Liver (tissue), 9 donors: Measurements from ENCODE around the gene SIL1. TPM values are rescaled to one million over a fixed set of nuclear protein-coding genes. Genes with fewer than 3 reads are reported as not detected.

ENCODE experiments used
- DNase-seq: peaks from one replicate; pipeline ENCODE4 v3.0.0-alpha.2; 2017; ENCODE audit warnings: low spot score
- H3K27ac ChIP-seq, 2 donors: one replicate each; pipeline ENCODE4 v1.7.0; 2013; ENCODE audit warnings: inconsistent platforms in 2 of 2, low read length in 2 of 2, control low read depth in 1 of 2, low read depth in 1 of 2, mild to moderate bottlenecking in 1 of 2
- H3K27me3 ChIP-seq, 4 donors: one replicate each; pipeline versions ENCODE4 v1.6.1 to v1.7.0; 2013; ENCODE audit warnings: low read length in 3 of 4, inconsistent platforms in 1 of 4, mild to moderate bottlenecking in 1 of 4, moderate library complexity in 1 of 4; ENCODE audit not compliant: control insufficient read depth in 4 of 4, insufficient read depth in 4 of 4
- H3K36me3 ChIP-seq, 4 donors: one replicate each; pipeline versions ENCODE4 v1.6.1 to v1.7.0; 2013; ENCODE audit warnings: low read length in 3 of 4, mild to moderate bottlenecking in 3 of 4, low read depth in 1 of 4, moderate library complexity in 1 of 4; ENCODE audit not compliant: control insufficient read depth in 4 of 4, insufficient read depth in 3 of 4
- H3K4me1 ChIP-seq, 4 donors: one replicate each; pipeline versions ENCODE4 v1.6.1 to v1.7.0; 2013; ENCODE audit warnings: low read length in 3 of 4, mild to moderate bottlenecking in 3 of 4, moderate library complexity in 1 of 4; ENCODE audit not compliant: control insufficient read depth in 4 of 4, insufficient read depth in 4 of 4
- H3K4me3 ChIP-seq, 3 donors: one replicate each; pipeline versions ENCODE4 v1.6.1 to v1.7.0; 2013; ENCODE audit warnings: low read length in 3 of 3, control low read depth in 1 of 3, low read depth in 1 of 3, mild to moderate bottlenecking in 1 of 3
- H3K9ac ChIP-seq, 2 donors: one replicate each; pipeline ENCODE4 v1.7.0; 2013; ENCODE audit warnings: low read length in 2 of 2, mild to moderate bottlenecking in 2 of 2, moderate library complexity in 2 of 2, control low read depth in 1 of 2, low read depth in 1 of 2
- H3K9me3 ChIP-seq, 4 donors: one replicate each; pipeline versions ENCODE4 v1.6.1 to v1.7.0; 2013; ENCODE audit warnings: low read length in 3 of 4; ENCODE audit not compliant: control insufficient read depth in 4 of 4
- CTCF ChIP-seq: fragments of 150-350 bp; IDR thresholded peaks from 2 replicates; pipeline ENCODE4 v1.5.1; 2017; ENCODE audit warnings: improper control_type of control experiment, low read depth, low read length; ENCODE audit not compliant: missing input control
- FOXA1 ChIP-seq: IDR thresholded peaks from 2 replicates; pipeline ENCODE4 v1.6.1; 2016; ENCODE audit warnings: antibody characterized with exemption
- FOXA2 ChIP-seq: IDR thresholded peaks from 2 replicates; pipeline ENCODE4 v1.6.1; 2016; ENCODE audit warnings: antibody characterized with exemption
- GABPA ChIP-seq, 2 donors: IDR thresholded peaks in 1 of 2; conservative IDR thresholded peaks in 1 of 2; 2 replicates each; pipeline ENCODE4 v1.6.1; 2016; ENCODE audit warnings: antibody characterized with exemption in 2 of 2, mild to moderate bottlenecking in 1 of 2, moderate library complexity in 1 of 2
- HNF4A ChIP-seq, 2 donors: conservative IDR thresholded peaks; 2 replicates each; pipeline ENCODE4 v1.6.1; 2016; ENCODE audit warnings: antibody characterized with exemption in 2 of 2, mild to moderate bottlenecking in 2 of 2
- HNF4G ChIP-seq: IDR thresholded peaks from 2 replicates; pipeline ENCODE4 v1.6.1; 2016; ENCODE audit warnings: antibody characterized with exemption
- JUND ChIP-seq, 2 donors: IDR thresholded peaks; 2 replicates each; pipeline ENCODE4 v1.6.1; 2016; ENCODE audit warnings: antibody characterized with exemption in 2 of 2
- MAX ChIP-seq: IDR thresholded peaks from 2 replicates; pipeline ENCODE4 v1.6.1; 2016; ENCODE audit warnings: antibody characterized with exemption
- NR2F2 ChIP-seq: IDR thresholded peaks from 2 replicates; pipeline ENCODE4 v1.6.1; 2016; ENCODE audit warnings: antibody characterized with exemption
- RAD21 ChIP-seq, 2 donors: IDR thresholded peaks; 2 replicates each; pipeline ENCODE4 v1.6.1; 2016; ENCODE audit warnings: antibody characterized with exemption in 2 of 2, mild to moderate bottlenecking in 2 of 2
- RXRA ChIP-seq, 2 donors: IDR thresholded peaks; 2 replicates each; pipeline ENCODE4 v1.6.1; 2017 to 2018; ENCODE audit warnings: antibody characterized with exemption in 2 of 2, mild to moderate bottlenecking in 1 of 2
- SP1 ChIP-seq: IDR thresholded peaks from 2 replicates; pipeline ENCODE4 v1.6.1; 2018; ENCODE audit warnings: antibody characterized with exemption, mild to moderate bottlenecking
- TAF1 ChIP-seq: conservative IDR thresholded peaks from 2 replicates; pipeline ENCODE4 v1.6.1; 2016; ENCODE audit warnings: antibody characterized with exemption, mild to moderate bottlenecking
- YY1 ChIP-seq: IDR thresholded peaks from 2 replicates; pipeline ENCODE4 v1.6.1; 2016; ENCODE audit warnings: antibody characterized with exemption, mild to moderate bottlenecking
- WGBS: extraction: QIAGEN DNeasy Blood & Tissue Kit; methylation state at CpG from one replicate; pipeline ENCODE4 v1.1.7; 2013; 5-methylcytosine and 5-hydroxymethylcytosine counted together
- polyA plus RNA-seq, 2 donors: library from polyadenylated mRNA; stranded (reverse) in 1 of 2; unstranded in 1 of 2; fragments of 200-250 nt in 1 of 2; fragments of >200 nt in 1 of 2; fragmentation: Nextera tagmentation in 1 of 2; extraction: Ambion mirVana in 1 of 2; gene quantifications; one replicate each; pipeline versions ENCODE4 v1.2.1 to v1.2.3, GENCODE V29; 2013 to 2015
- total RNA-seq, 2 donors: library from RNA; depleted of rRNA; stranded (reverse); fragments of >200 nt; gene quantifications; one replicate each; pipeline ENCODE4 v1.2.3, GENCODE V29; 2014
- TF ChIP-seq, protein P1 (sequence below): IDR thresholded peaks from 2 replicates; pipeline ENCODE4 v1.6.1; 2016; ENCODE audit warnings: antibody characterized with exemption
- TF ChIP-seq, protein P2 (sequence below): IDR thresholded peaks from 2 replicates; pipeline ENCODE4 v1.6.1; 2016; ENCODE audit warnings: antibody characterized with exemption, mild to moderate bottlenecking
- TF ChIP-seq, protein P3 (sequence below): IDR thresholded peaks from 2 replicates; pipeline ENCODE4 v1.6.1; 2016; ENCODE audit warnings: antibody characterized with exemption
- donor health status: healthy.
- donor health status: healthy.
- donor health status: healthy.
- donor health status: healthy.
- donor health status: healthy.

The SIL1 gene
- total and polyA plus RNA-seq, 4 donors: 38.1 to 95.1 (median 76.2) TPM

- H3K27ac ChIP-seq: no peak overlapping the region
- H3K9ac ChIP-seq: no peak overlapping the region
- DNase-seq: no peak
- no peaks in the 10 kb centered on the region for H3K9me3 ChIP-seq
- no peak overlapping the region for H3K4me3 ChIP-seq
- no peaks in the 10 kb centered on the region for H3K27me3 ChIP-seq
- no peaks in the 10 kb centered on the region for H3K4me1 ChIP-seq
- 92% methylated on average over 1 of the region's 1 CpG for WGBS
- H3K36me3 ChIP-seq: peaks cover 3 to 25% (median 11%) of the 10 kb centered on the region in 4 donors
- TF ChIP-seq RXRA (IDR thresholded peaks at IDR 0.05) (no peak), HNF4G (no peak), FOXA1 (no peak), TAF1 (no peak), SP1 (no peak), JUND (IDR thresholded peaks at IDR 0.05) (no peak), YY1 (no peak), CTCF (no peak), FOXA2 (no peak), HNF4A (conservative IDR thresholded peaks at IDR 0.05) (no peak), GABPA (IDR thresholded peaks at IDR 0.05 in 1 of 2, conservative IDR thresholded peaks at IDR 0.05 in 1 of 2) (no peak), NR2F2 (no peak), RAD21 (IDR thresholded peaks at IDR 0.05) (no peak), MAX (no peak)
- TF ChIP-seq, protein P1, sequence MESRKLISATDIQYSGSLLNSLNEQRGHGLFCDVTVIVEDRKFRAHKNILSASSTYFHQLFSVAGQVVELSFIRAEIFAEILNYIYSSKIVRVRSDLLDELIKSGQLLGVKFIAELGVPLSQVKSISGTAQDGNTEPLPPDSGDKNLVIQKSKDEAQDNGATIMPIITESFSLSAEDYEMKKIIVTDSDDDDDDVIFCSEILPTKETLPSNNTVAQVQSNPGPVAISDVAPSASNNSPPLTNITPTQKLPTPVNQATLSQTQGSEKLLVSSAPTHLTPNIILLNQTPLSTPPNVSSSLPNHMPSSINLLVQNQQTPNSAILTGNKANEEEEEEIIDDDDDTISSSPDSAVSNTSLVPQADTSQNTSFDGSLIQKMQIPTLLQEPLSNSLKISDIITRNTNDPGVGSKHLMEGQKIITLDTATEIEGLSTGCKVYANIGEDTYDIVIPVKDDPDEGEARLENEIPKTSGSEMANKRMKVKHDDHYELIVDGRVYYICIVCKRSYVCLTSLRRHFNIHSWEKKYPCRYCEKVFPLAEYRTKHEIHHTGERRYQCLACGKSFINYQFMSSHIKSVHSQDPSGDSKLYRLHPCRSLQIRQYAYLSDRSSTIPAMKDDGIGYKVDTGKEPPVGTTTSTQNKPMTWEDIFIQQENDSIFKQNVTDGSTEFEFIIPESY: no peak
- TF ChIP-seq, protein P2, sequence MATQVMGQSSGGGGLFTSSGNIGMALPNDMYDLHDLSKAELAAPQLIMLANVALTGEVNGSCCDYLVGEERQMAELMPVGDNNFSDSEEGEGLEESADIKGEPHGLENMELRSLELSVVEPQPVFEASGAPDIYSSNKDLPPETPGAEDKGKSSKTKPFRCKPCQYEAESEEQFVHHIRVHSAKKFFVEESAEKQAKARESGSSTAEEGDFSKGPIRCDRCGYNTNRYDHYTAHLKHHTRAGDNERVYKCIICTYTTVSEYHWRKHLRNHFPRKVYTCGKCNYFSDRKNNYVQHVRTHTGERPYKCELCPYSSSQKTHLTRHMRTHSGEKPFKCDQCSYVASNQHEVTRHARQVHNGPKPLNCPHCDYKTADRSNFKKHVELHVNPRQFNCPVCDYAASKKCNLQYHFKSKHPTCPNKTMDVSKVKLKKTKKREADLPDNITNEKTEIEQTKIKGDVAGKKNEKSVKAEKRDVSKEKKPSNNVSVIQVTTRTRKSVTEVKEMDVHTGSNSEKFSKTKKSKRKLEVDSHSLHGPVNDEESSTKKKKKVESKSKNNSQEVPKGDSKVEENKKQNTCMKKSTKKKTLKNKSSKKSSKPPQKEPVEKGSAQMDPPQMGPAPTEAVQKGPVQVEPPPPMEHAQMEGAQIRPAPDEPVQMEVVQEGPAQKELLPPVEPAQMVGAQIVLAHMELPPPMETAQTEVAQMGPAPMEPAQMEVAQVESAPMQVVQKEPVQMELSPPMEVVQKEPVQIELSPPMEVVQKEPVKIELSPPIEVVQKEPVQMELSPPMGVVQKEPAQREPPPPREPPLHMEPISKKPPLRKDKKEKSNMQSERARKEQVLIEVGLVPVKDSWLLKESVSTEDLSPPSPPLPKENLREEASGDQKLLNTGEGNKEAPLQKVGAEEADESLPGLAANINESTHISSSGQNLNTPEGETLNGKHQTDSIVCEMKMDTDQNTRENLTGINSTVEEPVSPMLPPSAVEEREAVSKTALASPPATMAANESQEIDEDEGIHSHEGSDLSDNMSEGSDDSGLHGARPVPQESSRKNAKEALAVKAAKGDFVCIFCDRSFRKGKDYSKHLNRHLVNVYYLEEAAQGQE: no peak
- TF ChIP-seq, protein P3, sequence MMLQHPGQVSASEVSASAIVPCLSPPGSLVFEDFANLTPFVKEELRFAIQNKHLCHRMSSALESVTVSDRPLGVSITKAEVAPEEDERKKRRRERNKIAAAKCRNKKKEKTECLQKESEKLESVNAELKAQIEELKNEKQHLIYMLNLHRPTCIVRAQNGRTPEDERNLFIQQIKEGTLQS: no peak
These were observed 72.2 kb downstream of the SIL1 start for GRCh38 chr5:139125991-139126390.
